Stimulated activated CD4-positive, alpha-beta T cell treated with anti-CD3 and anti-CD28 coated beads, Interleukin-1b, Interleukin-23, amount 100 ng/mL, for 4 hours (primary cell): ENCODE results near the gene SNCA.

Experiments used
- DNase-seq, 2 donors: peaks; one replicate each; pipeline ENCODE4 v3.0.0-alpha.2; 2020; ENCODE audit warnings: low read depth in 2 of 2

SNCA gene

GRCh38 chr4:89836897-89837384 lies at the start of gene SNCA:
TSS of gene SNCA (minus strand) at chr4:89837161. CDS start at chr4:89835667, 1,494 bp downstream.
- peak in 1 of 2 donors; percentile 35 for DNase-seq

DNA sequence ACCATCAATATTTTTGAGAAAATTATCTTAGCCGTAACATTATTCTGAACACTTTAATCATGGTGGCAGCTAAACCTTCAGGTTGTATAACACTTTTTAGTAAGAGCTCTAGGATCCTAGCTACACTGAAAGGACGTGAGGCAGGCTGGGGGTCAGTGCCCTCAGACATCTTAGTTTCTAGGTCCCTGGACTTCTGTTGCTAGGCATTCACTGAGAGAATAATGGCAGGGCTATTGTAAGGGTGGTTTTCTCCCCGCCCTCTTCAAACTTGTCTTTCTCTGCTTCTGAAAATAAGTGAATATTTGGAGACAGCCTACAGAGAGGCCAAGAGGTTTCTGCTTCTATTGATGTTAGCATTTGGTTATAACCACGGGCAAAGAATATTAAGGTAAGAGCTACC lies 42.3 kb upstream of the SNCA start:
- DNase-seq = no peak

DNA sequence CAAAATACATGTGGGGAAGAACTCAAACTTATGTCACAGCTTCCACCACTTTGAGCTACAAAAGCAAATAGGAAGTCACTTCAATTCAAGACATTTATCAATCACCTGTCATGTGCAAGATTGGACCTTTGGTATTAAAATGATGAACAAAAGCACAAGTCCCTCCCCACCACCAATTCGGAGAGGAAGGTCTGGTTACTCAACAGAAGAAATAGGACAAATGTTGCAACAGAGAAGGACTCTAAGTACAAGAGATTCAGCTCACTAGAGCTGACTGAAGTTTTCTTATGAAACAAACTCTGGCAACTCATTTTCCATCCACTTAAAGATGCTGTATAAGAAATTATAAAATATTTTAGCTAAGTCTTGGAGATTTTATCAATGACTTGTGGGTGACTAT lies 41.6 kb upstream of the SNCA start:
- DNase-seq = no peak

DNA sequence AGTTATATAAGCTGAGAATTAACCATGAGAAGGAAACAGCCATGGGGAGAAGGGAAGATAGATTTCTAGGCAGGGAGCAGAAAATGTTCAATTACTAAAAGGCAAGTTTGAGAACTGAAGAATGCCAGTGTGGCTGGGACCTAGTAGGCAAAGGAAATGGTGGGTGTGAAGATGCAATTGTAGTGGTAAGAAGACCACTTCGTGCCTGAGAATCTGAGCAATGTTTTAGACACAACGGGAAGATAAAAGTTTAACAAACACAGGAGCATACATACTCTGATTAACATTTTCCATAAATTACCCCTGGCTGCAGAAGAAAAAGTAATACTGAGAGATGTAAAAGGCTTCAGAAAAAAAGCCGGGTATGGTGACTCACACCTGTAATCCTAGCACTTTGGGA lies 39.6 kb upstream of the SNCA start:
- DNase-seq = no peak

DNA sequence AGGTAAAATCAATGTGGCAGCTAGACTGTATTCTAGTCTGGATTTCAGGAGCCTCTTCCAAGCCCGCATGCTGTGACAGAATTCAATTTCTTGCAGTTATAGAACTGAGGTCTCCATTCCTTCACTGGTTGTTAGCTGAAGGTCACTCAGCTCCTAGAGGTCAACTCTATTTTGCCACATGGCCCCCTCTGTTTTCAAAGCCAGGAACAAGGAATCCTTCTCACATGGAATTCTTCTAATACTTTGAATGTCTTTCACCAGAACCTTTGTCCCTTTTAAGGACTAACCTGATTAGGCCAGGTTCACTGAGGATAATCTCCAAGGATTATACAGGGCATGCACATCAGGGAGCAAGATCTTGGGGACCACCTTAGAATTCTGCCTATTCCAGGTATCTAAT lies 34.2 kb upstream of the SNCA start:
- DNase-seq = no peak

- DNase-seq = no peak
Measured at GRCh38 chr4:89868999-89869589, 32.1 kb upstream of the SNCA start.

GRCh38 chr4:89868276-89868675 lies 31.3 kb upstream of the SNCA start:
- no peak for DNase-seq

GRCh38 chr4:89863533-89863932 lies 26.6 kb upstream of the SNCA start:
- DNase-seq = no peak

DNA sequence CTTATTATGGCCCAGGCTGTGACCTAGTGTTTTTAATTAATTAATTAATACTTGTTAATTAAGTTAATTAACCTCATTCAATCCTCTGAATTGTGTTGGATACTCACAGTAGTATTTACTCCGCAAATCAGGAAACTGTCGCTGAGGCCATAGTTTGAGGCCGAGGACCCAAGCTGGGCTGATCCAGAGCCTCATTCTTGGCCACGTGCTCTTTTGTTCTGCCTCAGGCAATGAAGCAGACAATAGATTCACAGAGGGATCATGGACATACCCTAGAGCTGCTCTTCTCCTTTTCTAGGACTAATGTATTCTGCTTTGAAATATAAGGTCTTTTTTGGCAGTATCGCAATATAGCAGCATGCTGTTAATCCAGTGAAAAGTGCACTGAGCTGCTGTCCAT lies 24.0 kb upstream of the SNCA start:
- DNase-seq = no peak

DNA sequence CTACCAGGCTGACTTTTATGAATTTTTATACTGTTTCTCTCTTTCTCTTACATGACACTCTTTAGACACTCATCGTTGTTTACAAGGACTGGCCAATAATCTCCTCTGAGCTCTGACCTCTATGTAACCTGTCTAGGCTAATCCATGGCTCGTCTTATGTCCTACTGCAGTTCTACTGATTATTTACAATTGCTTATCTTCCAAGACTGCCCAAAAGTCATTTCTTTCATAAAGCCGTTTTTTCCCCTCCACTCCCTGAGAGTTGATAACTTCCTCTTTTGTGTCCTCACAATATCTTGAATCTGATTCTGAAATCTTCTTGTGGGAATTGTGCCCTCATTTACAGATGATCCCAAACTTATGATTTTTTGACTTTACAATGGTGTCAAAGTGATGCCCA lies 18.3 kb upstream of the SNCA start:
- DNase-seq = no peak

- no peak for DNase-seq
Measured at GRCh38 chr4:89847571-89848325, 10.8 kb upstream of the SNCA start.

GRCh38 chr4:89839558-89839957 lies 2.6 kb upstream of the SNCA start:
- no peak for DNase-seq

- no peak for DNase-seq
Measured at GRCh38 chr4:89837993-89838390, 1.0 kb upstream of the SNCA start.

DNA sequence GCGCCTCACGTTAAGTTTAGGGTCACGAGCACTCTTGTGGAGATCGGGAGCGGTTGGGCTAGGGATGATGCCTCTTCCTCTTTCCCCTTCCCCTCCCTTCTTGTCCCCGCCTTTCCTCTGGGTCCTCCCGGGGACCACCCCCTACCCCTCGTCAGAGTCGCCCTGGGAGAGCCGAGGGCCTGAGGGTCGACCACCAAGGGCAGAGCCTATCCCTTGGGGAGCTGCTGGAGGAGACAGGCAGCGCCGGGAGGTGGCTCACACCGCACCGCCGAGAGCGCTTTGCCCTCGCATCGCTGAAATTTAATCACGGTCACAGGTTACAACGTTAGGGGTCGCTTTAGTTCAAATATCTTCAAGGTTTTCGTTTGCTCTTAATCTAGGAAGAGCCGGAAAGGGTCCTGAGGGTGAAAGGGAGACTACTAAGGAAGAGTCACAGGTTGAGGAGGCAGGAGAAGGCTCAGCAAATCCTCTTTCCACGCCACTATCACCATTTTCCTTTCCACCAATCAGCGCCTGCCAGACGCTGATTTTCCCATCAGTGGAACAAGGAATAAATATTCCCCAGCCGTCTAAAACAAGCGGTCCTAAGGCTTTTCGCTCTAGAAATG lies 528 bp upstream of the SNCA start:
- no peak for DNase-seq

DNA sequence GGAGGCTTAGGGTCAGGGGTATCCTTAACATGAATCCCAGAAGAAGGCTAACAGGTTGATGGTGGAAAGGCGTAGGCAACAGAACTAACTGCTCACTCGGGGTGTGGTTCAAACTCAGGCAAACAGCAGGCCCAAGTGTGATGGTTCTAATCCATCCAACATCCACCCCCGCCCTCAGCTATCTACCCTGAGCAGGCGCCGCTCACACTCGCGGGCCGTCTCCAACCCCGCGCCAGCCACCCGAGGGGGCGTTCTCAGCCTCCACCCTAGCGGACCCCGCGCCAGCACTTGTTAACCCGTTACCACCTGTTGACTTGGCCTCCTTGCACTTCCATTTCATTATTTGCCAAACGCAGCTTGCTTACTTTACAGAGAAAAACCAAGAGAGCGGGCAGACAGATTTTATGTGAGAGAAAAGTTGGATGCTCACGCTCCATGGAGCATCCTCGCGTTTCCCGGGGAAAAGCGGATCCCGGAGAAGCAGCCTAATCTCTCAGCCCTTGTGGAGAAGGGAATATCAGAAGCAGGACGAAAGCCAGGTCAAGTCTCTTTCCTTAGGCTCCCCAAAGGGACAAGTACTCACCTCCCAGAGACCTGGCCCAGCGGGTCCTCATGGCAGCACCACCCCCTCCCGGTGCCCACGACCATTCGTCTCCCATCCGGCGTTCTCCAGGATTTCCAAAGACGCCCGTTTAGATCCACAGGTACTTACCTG lies 773 bp downstream of the SNCA start:
- DNase-seq = no peak

DNA sequence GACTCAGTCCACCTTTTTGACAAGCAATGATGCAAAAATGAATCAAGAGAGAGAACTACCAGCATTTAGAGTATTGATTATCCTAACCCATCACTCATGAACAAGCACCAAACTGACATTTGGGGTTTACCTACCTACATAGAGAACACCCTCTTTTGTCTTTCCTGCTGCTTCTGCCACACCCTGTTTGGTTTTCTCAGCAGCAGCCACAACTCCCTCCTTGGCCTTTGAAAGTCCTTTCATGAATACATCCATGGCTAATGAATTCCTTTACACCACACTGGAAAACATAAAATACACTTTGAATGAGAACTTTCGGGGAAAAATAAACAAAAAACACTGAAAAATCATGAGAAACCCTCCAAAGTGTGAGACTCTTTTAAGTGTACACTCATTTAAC lies 1.5 kb downstream of the SNCA start:
- no peak for DNase-seq

- no peak for DNase-seq
Measured at GRCh38 chr4:89834486-89835209, 2.3 kb downstream of the SNCA start.

- DNase-seq = no peak
Measured at GRCh38 chr4:89829470-89830138, 7.4 kb downstream of the SNCA start.

DNA sequence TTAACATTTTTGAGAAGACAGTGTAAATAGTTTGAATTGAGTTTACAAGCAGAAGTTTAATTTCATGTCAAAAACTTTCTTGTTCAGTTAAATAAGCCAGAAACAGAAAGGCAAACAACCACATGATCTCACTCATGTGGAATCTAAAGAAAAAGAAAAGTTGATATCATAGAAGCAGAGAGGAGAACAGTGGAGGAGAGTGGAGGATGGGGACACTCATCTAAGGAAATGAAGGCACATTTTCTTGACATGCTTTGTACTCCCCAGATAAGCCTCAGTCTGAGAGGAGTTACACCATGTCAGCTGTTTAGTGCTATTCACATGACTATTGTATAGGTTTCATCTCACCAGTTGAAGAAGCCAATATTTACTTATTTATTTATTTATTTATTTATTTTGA lies 13.5 kb downstream of the SNCA start:
- DNase-seq = no peak

DNA sequence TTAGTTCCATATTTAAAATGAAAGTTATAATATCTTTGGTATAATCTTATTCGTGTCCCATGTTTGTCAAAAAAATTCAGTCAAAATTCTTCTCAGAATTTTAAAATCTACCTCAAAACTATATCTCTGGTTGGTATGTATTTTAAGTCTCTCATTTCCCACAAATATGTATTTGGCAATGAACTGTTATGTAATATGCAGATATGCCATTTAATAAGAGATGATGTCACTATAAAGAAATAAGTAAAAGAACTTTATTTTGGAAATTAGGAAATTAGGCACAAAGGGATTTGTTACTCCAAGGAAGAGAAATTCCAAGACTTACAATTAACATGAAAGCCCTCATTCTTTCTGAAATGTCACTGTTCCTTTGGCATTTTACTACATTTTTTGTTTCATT lies 15.3 kb downstream of the SNCA start:
- no peak for DNase-seq

- DNase-seq = no peak
Measured at GRCh38 chr4:89820010-89820409, 17.0 kb downstream of the SNCA start.
